RWPE2 (cell line): Measurements from ENCODE around the gene AGBL4.

ENCODE experiments used
- ATAC-seq: fragments of 200-7000 bp; cut with Tn5 transposase; 3 replicates; pipeline ENCODE4 v1.9.1; 2021; ENCODE audit warnings: low read depth
- DNase-seq: peaks from one replicate; pipeline ENCODE4 v3.0.0-alpha.2; 2020; ENCODE audit warnings: low spot score
- H3K27ac ChIP-seq: fragments of 450-650 bp; 2 replicates; pipeline ENCODE4 v1.5.1; 2017; ENCODE audit warnings: mild to moderate bottlenecking; ENCODE audit not compliant: poor library complexity, severe bottlenecking
- H3K27me3 ChIP-seq: fragments of 250-450 bp; sonication (Bioruptor Pico); 2 replicates; pipeline ENCODE4 v1.5.1; 2021; ENCODE audit warnings: mild to moderate bottlenecking, moderate library complexity; ENCODE audit not compliant: insufficient read depth, poor library complexity, severe bottlenecking
- H3K36me3 ChIP-seq: fragments of 250-450 bp; sonication (Bioruptor Pico); 2 replicates; pipeline ENCODE4 v1.5.1; 2020; ENCODE audit warnings: low read depth, mild to moderate bottlenecking, moderate library complexity
- H3K4me1 ChIP-seq: fragments of 250-450 bp; sonication (Bioruptor Pico); 2 replicates; pipeline ENCODE4 v1.5.1; 2021; ENCODE audit warnings: mild to moderate bottlenecking, moderate library complexity; ENCODE audit not compliant: insufficient read depth, poor library complexity, severe bottlenecking
- H3K4me3 ChIP-seq: fragments of 250-450 bp; sonication (Bioruptor Pico); 2 replicates; pipeline ENCODE4 v1.5.1; 2021; ENCODE audit warnings: mild to moderate bottlenecking, moderate library complexity; ENCODE audit not compliant: severe bottlenecking
- H3K9me3 ChIP-seq: fragments of 250-450 bp; sonication (Bioruptor Pico); 2 replicates; pipeline ENCODE4 v1.5.1; 2021; ENCODE audit warnings: mild to moderate bottlenecking, moderate library complexity; ENCODE audit not compliant: severe bottlenecking
- TF ChIP-seq, protein P1 (sequence below): fragments of 450-650 bp; IDR thresholded peaks from one replicate; pipeline ENCODE4 v1.5.1; 2017; ENCODE audit warnings: mild to moderate bottlenecking, moderate library complexity; ENCODE audit not compliant: poor library complexity, severe bottlenecking

The AGBL4 gene

DNA sequence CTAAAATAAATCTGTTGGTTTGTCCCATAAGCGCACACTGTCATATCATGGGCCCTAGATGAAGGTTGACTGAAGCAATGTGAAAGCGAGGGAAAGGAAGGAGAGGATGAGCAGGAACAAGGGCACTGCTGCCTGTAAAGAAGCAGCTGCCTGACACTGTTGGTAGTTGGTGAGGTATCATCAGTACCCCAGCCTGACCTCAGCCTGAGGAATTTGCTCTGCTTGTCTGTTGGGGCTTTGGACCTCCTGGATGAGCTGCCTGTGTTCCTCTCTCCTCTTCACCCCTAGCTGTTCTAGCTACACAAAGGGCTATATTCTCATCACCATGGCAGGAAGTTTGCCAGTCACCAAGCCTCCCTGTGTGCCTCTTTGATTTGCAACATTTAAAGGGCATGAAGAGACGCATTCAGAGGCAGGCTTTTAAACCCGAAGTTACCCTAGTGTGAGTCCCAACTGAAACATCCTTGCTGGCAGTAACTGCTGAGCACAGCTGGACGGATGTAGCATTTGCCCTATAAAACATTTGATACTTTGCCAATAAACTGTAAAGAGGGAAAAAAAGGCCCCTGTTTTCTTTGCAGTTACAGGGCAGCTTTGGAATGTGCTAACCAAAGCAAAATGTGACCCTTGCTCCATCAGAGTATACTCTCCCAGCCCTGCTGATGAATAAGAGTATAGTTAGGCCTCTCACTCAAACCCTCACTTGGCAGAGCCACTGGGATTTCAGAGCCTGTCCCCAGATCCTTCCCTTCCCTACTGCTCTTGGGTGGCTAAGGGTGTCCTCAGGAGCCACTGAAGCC lies 1529.6 kb downstream of the AGBL4 start:
- H3K4me1 ChIP-seq = no peaks in the 10 kb centered on the region
- TF ChIP-seq, protein P1, sequence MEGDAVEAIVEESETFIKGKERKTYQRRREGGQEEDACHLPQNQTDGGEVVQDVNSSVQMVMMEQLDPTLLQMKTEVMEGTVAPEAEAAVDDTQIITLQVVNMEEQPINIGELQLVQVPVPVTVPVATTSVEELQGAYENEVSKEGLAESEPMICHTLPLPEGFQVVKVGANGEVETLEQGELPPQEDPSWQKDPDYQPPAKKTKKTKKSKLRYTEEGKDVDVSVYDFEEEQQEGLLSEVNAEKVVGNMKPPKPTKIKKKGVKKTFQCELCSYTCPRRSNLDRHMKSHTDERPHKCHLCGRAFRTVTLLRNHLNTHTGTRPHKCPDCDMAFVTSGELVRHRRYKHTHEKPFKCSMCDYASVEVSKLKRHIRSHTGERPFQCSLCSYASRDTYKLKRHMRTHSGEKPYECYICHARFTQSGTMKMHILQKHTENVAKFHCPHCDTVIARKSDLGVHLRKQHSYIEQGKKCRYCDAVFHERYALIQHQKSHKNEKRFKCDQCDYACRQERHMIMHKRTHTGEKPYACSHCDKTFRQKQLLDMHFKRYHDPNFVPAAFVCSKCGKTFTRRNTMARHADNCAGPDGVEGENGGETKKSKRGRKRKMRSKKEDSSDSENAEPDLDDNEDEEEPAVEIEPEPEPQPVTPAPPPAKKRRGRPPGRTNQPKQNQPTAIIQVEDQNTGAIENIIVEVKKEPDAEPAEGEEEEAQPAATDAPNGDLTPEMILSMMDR = no peak
- peak overlapping the region; percentile 23 for H3K27ac ChIP-seq
- H3K36me3 ChIP-seq = no peaks in the 10 kb centered on the region
- H3K27me3 ChIP-seq = no peaks in the 10 kb centered on the region
- no peaks in the 10 kb centered on the region for H3K9me3 ChIP-seq
- DNase-seq = no peak
- peak; percentile 75 for ATAC-seq
- no peak overlapping the region for H3K4me3 ChIP-seq

DNA sequence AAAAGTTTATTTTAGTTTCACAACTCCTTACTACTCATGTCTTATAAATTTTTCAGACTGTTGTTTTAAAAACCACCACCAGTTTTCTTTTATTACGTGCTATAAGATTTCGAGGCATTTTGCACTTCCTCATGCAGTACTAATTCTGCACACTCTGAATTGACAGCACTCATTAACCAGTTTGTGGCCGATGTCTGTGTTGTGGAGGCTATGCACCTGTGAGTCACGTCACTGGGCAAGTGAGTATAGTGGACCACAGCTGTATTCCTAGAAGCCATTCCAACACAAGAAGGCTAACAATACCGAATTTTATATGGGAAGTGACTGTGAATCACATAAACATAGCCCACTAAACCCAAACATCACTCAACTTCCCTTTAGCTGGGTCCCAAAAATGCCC lies 1530.7 kb downstream of the AGBL4 start:
- Histone ChIP-seq H3K4me1 (no peaks in the 10 kb centered on the region), H3K27ac (no peak overlapping the region), H3K36me3 (no peaks in the 10 kb centered on the region), H3K27me3 (no peaks in the 10 kb centered on the region), H3K9me3 (no peaks in the 10 kb centered on the region), H3K4me3 (no peak overlapping the region)
- ATAC-seq (no peak), DNase-seq (no peak)
- TF ChIP-seq, protein P1 = no peak

DNA sequence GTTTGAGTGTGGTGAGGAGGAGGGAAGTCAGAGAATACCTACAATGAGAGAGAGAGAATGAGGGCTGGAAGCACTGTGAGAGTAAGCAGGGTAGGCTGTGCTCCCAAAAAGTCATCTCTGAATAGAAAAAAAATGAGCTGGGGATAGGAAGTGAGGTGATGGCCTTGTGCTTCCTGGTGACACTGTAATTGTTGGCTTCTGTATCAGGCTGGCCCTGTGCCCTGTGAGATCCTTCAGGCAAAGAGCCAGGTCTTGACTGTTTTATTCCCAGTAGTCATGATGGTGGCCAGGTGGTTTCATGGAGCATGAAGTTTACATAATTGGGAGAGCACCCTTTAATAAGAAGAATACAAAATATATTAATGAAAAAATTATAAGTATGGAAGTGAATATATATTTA lies 1531.4 kb downstream of the AGBL4 start:
- DNase-seq = no peak
- Histone ChIP-seq H3K4me1 (no peaks in the 10 kb centered on the region), H3K27ac (no peak overlapping the region), H3K27me3 (no peaks in the 10 kb centered on the region), H3K9me3 (no peaks in the 10 kb centered on the region), H3K4me3 (no peak overlapping the region), H3K36me3 (no peaks in the 10 kb centered on the region)
- no peak for ATAC-seq
- TF ChIP-seq, protein P1 = no peak

GRCh38 chr1:48488721-48489120 lies 1535.0 kb downstream of the AGBL4 start:
- Histone ChIP-seq H3K9me3 (no peaks in the 10 kb centered on the region), H3K4me1 (no peaks in the 10 kb centered on the region), H3K36me3 (no peaks in the 10 kb centered on the region), H3K27me3 (no peaks in the 10 kb centered on the region), H3K27ac (no peak overlapping the region), H3K4me3 (no peak overlapping the region)
- no peak for ATAC-seq
- no peak for DNase-seq
- TF ChIP-seq, protein P1 = no peak
